Sigmoid colon (tissue), 7 donors: ENCODE data around the gene SYMPK. TPM values are rescaled to one million over a fixed set of nuclear protein-coding genes. Genes with fewer than 3 reads are reported as not detected.

Source experiments
- DNase-seq: peaks from one replicate; pipeline ENCODE4 v3.0.0-alpha.2; 2019
- H3K27ac ChIP-seq, 4 donors: fragments of 200-600 bp; sonication (generic); one replicate each; pipeline ENCODE4 v1.5.1; 2016 to 2019; ENCODE audit warnings: mild to moderate bottlenecking in 1 of 4
- H3K27me3 ChIP-seq, 3 donors: fragments of 200-600 bp; sonication (generic); one replicate each; pipeline ENCODE4 v1.5.1; 2019; ENCODE audit warnings: mild to moderate bottlenecking in 1 of 3
- H3K36me3 ChIP-seq, 4 donors: fragments of 200-600 bp; sonication (generic); one replicate each; pipeline ENCODE4 v1.5.1; 2016 to 2019
- H3K4me1 ChIP-seq, 4 donors: fragments of 200-600 bp; sonication (generic); one replicate each; pipeline ENCODE4 v1.5.1; 2017 to 2019
- H3K4me3 ChIP-seq, 4 donors: fragments of 200-600 bp; sonication (generic); one replicate each; pipeline ENCODE4 v1.5.1; 2017 to 2019; ENCODE audit warnings: mild to moderate bottlenecking in 2 of 4, moderate library complexity in 1 of 4
- H3K9me3 ChIP-seq, 4 donors: fragments of 200-600 bp in 3 of 4; sonication (generic) in 3 of 4; one replicate each; pipeline versions ENCODE4 v1.5.1 to v1.6.1; 2013 to 2019
- CTCF ChIP-seq, 4 experiments: fragments of 450-650 bp in 3 of 4; fragments of 200-600 bp in 1 of 4; IDR thresholded peaks; one replicate each; pipeline ENCODE4 v1.5.1; 2016 to 2019; ENCODE audit warnings: antibody characterized with exemption in 4 of 4, mild to moderate bottlenecking in 3 of 4, moderate library complexity in 2 of 4
- EP300 ChIP-seq, 4 donors: sonication (generic); formaldehyde crosslinking; IDR thresholded peaks; one replicate each; pipeline ENCODE4 v1.6.1; 2017; ENCODE audit warnings: antibody characterized with exemption in 4 of 4
- POLR2A ChIP-seq, 2 donors: fragments of 450-650 bp; IDR thresholded peaks; one replicate each; pipeline ENCODE4 v1.6.1; 2016; ENCODE audit warnings: antibody characterized with exemption in 2 of 2, mild to moderate bottlenecking in 2 of 2, moderate library complexity in 2 of 2
- POLR2AphosphoS5 ChIP-seq, 4 donors: sonication (generic); formaldehyde crosslinking; IDR thresholded peaks; one replicate each; pipeline ENCODE4 v1.6.1; 2017; ENCODE audit warnings: antibody characterized with exemption in 4 of 4
- WGBS, 2 donors: extraction: QIAGEN DNeasy Blood & Tissue Kit; methylation state at CpG; one replicate each; pipeline ENCODE4 v1.1.7; 2013; 5-methylcytosine and 5-hydroxymethylcytosine counted together
- intact Hi-C: fragments of 100-400 bp; cut with DNase I; formaldehyde crosslinking; loops from one replicate; pipeline ENCODE4 v1.15.1; 2023
- polyA plus RNA-seq, 3 donors: library from polyadenylated mRNA; stranded (reverse); fragments of 200-250 nt; gene quantifications; one replicate each; pipeline ENCODE4 v1.2.3, GENCODE V29; 2013
- total RNA-seq, 4 donors: library from RNA; depleted of rRNA; stranded (reverse); fragments of >200 nt; gene quantifications; one replicate each; pipeline ENCODE4 v1.1.0, GENCODE V29; 2016
- donor health status: healthy with polysubstance abuse.
- donor health status: Bipolar disorder and iron deficiency.
- donor health status: healthy.

SYMPK gene
- total and polyA plus RNA-seq, 7 donors, result 18.2 to 84.4 (median 28.5) TPM

GRCh38 chr19:45794627-45795026 lies 68.3 kb downstream of the SYMPK start:
- DNase-seq, result no peak
- H3K4me1 ChIP-seq, result peaks cover 0 to 31% (median 25%) of the 10 kb centered on the region in 4 donors
- peaks cover 0 to 13% (median 5%) of the 10 kb centered on the region in 4 donors for H3K36me3 ChIP-seq
- no peak for TF ChIP-seq POLR2AphosphoS5 (IDR thresholded peaks at IDR 0.05)
- TF ChIP-seq CTCF (IDR thresholded peaks at IDR 0.05), result no peak
- no peak for TF ChIP-seq POLR2A (IDR thresholded peaks at IDR 0.05)
- no peak for TF ChIP-seq EP300 (IDR thresholded peaks at IDR 0.05)
- intact Hi-C loops, result loop anchor here (5.0 kb wide), 2 partner anchors 102 to 467 kb away; partner anchors contain the start of genes QPCTL and SNRPD2
- H3K9me3 ChIP-seq, result no peaks in the 10 kb centered on the region
- no peak overlapping the region for H3K27ac ChIP-seq
- H3K4me3 ChIP-seq, result no peak overlapping the region
- no peaks in the 10 kb centered on the region for H3K27me3 ChIP-seq
- WGBS, 2 donors, result 78 to 86% methylated on average over 2 of the region's 2 CpGs

- DNase-seq, result no peak
- TF ChIP-seq POLR2A (IDR thresholded peaks at IDR 0.05), result no peak
- no peak for TF ChIP-seq POLR2AphosphoS5 (IDR thresholded peaks at IDR 0.05)
- no peak for TF ChIP-seq EP300 (IDR thresholded peaks at IDR 0.05)
- TF ChIP-seq CTCF (IDR thresholded peaks at IDR 0.05), result no peak
- Histone ChIP-seq H3K4me1 (peaks cover 0 to 27% (median 23%) of the 10 kb centered on the region in 4 donors), H3K27me3 (no peaks in the 10 kb centered on the region), H3K27ac (no peak overlapping the region), H3K9me3 (no peaks in the 10 kb centered on the region), H3K36me3 (peaks cover 0 to 21% (median 11%) of the 10 kb centered on the region in 4 donors), H3K4me3 (no peak overlapping the region)
- intact Hi-C loops, result loop anchor here (5.0 kb wide), 2 partner anchors 102 to 467 kb away; partner anchors contain the start of genes QPCTL and SNRPD2
- 43 to 46% methylated on average over 6 of the region's 6 CpGs for WGBS, 2 donors
Measured at GRCh38 chr19:45793876-45794275, 69.1 kb downstream of the SYMPK start.

- Histone ChIP-seq H3K27ac (peak overlapping the region; percentile 40 to 92 (median 75)), H3K36me3 (peaks cover 0 to 28% (median 14%) of the 10 kb centered on the region in 4 donors), H3K9me3 (no peaks in the 10 kb centered on the region), H3K27me3 (no peaks in the 10 kb centered on the region), H3K4me1 (peaks cover 0 to 23% (median 19%) of the 10 kb centered on the region in 4 donors), H3K4me3 (peak overlapping the region in 1 of 4 donors; percentile 78)
- intact Hi-C loops, result loop anchor here (5.0 kb wide), 2 partner anchors 101 to 466 kb away; partner anchors contain the start of genes QPCTL and SNRPD2
- DNase-seq, result no peak
- no peak for TF ChIP-seq POLR2AphosphoS5 (IDR thresholded peaks at IDR 0.05)
- no peak for TF ChIP-seq EP300 (IDR thresholded peaks at IDR 0.05)
- no peak for TF ChIP-seq POLR2A (IDR thresholded peaks at IDR 0.05)
- no peak for TF ChIP-seq CTCF (IDR thresholded peaks at IDR 0.05)
- 21 to 44% methylated on average over 3 of the region's 3 CpGs for WGBS, 2 donors
Measured at GRCh38 chr19:45793178-45793564, 69.8 kb downstream of the SYMPK start.

GRCh38 chr19:45792470-45793177 lies 70.3 kb downstream of the SYMPK start, which contains the start of gene DMWD:
Gene DMWD, minus strand, starts transcription at chr19:45792845. Its CDS starts 89 bp downstream, at chr19:45792756.
- DNase-seq, result peak; percentile 100
- Histone ChIP-seq H3K4me3 (peak within 1 kb of the TSS; percentile 56 to 86 (median 74)), H3K27me3 (no peaks in the 10 kb centered on the region), H3K4me1 (peaks cover 0 to 23% (median 19%) of the 10 kb centered on the region in 4 donors), H3K9me3 (no peaks in the 10 kb centered on the region), H3K36me3 (peaks cover 0 to 33% (median 15%) of the 10 kb centered on the region in 4 donors), H3K27ac (peak within 1 kb of the TSS; percentile 72 to 92 (median 83))
- intact Hi-C loops, result loop anchor here (5.0 kb wide), 2 partner anchors 100 to 465 kb away; partner anchors contain the start of genes QPCTL and SNRPD2
- TF ChIP-seq CTCF (IDR thresholded peaks at IDR 0.05), result no peak
- TF ChIP-seq POLR2A (IDR thresholded peaks at IDR 0.05), result no peak
- TF ChIP-seq POLR2AphosphoS5 (IDR thresholded peaks at IDR 0.05), result peak; percentile 9 to 65 (median 56)
- no peak for TF ChIP-seq EP300 (IDR thresholded peaks at IDR 0.05)
- 0 to 1% methylated on average over 86 of the region's 86 CpGs for WGBS, 2 donors
